Epithelial cell of esophagus (primary cell): ENCODE data around the gene RAB10.
A peak's percentile ranks its signal among the peaks of the same experiment; 100 is the strongest.

Source experiments
- DNase-seq: peaks from one replicate; pipeline ENCODE4 v3.0.0; 2010; ENCODE audit warnings: low read depth
- H3K4me3 ChIP-seq: 2 replicates; pipeline ENCODE4 v1.5.1; 2011; ENCODE audit warnings: mild to moderate bottlenecking, low read length, control low read depth
- TF ChIP-seq, protein P1 (sequence below): IDR thresholded peaks from 2 replicates; pipeline ENCODE4 v1.5.1; 2011; ENCODE audit warnings: low read depth, mild to moderate bottlenecking, low read length, control low read depth, inconsistent platforms; ENCODE audit not compliant: insufficient read depth; ENCODE audit errors: missing control alignments

Gene RAB10

DNA sequence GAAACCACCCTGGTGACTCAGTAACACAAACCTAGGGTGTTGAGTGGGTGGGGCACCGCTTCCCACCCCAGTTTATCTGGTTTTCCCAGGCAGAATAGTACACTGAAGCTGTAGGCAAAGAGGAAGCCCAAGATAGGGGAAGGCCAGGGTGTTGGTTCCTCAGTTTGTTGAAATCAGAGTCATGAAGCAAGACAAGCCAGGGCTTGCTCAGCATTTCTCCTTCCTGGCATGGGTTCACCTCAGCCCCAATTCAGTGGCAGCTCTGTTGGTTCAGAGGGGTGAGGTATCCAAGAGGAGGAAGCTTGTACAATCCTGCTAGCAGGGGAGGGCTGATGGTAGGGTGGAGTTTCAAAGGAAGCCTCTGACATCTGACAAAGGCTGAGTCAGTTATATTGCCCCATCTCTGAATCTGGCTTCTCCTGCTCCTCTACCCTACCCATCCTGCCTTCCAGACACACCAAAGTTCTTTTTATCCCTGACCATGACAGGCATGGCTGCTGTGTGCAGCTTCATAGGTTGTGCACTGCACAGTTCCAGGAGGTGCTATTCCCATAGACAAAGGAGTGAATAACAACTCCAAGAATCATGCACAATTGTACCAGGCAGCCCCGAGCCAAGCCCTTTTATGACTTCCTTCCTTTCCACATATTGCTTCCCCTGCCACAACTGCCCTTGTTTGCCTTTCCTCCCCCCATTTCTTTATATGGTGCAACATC is 24.9 kb upstream of the RAB10 start:
- DNase-seq, result peak; percentile 100
- TF ChIP-seq, protein P1, sequence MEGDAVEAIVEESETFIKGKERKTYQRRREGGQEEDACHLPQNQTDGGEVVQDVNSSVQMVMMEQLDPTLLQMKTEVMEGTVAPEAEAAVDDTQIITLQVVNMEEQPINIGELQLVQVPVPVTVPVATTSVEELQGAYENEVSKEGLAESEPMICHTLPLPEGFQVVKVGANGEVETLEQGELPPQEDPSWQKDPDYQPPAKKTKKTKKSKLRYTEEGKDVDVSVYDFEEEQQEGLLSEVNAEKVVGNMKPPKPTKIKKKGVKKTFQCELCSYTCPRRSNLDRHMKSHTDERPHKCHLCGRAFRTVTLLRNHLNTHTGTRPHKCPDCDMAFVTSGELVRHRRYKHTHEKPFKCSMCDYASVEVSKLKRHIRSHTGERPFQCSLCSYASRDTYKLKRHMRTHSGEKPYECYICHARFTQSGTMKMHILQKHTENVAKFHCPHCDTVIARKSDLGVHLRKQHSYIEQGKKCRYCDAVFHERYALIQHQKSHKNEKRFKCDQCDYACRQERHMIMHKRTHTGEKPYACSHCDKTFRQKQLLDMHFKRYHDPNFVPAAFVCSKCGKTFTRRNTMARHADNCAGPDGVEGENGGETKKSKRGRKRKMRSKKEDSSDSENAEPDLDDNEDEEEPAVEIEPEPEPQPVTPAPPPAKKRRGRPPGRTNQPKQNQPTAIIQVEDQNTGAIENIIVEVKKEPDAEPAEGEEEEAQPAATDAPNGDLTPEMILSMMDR, result no peak
- no peak overlapping the region for H3K4me3 ChIP-seq

DNA sequence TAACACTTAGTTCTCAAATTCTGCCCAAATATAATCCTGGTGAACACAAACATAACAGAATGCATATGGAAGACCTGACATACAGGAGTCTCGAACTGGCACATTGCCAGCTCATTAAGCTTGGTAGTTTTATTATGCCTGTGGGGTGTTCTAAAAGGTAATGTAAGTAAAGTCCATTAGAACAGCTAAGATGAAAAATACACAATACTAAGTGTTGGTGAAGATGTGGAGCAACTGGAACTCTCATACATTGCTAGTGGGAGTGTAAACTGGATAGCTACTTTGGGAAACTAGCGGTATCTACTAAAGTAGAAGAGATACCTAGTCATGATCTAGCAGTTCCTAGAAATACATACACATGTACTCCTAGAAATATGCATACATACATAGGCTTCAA is 24.3 kb upstream of the RAB10 start:
- no peak for DNase-seq
- TF ChIP-seq, protein P1, result no peak
- no peak overlapping the region for H3K4me3 ChIP-seq

DNA sequence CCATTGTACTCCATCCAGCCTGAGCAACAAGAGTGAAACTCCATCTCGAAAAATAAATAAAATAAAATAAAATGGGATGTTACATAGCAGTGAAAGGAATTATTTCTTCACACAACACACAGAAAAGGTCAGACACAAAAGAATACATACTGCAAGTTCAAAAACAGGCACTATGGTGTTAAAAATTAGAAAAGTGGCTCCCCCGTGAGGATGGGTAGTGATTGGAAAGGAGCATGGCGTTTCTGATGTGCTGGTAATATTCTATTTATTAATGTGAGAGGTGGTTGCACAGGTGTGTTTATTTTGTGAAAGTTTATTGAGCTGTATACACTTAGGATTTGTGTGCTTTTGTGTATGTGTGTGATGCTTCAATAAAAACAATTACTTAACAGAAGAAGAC is 22.9 kb upstream of the RAB10 start:
- H3K4me3 ChIP-seq, result no peak overlapping the region
- DNase-seq, result no peak
- TF ChIP-seq, protein P1, result no peak

DNA sequence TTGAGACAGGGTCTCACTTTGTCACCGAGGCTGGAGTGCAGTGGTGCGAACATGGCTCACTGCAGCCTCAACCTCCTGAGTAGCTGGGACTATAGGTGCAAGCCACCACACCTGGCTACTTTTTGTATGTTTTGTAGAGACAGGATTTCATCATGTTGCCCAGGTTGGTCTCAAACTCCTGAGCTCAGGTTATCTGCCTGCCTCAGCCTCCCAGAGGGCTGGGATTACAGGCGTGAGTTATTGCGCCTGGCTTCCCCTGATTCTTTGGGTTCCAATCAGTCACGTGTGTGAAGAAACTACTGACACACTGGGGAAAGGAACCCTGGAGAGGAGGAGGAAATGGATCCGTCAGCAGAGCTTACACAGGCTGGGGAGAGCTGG is 22.3 kb upstream of the RAB10 start:
- TF ChIP-seq, protein P1, result no peak
- DNase-seq, result peak; percentile 72

DNA sequence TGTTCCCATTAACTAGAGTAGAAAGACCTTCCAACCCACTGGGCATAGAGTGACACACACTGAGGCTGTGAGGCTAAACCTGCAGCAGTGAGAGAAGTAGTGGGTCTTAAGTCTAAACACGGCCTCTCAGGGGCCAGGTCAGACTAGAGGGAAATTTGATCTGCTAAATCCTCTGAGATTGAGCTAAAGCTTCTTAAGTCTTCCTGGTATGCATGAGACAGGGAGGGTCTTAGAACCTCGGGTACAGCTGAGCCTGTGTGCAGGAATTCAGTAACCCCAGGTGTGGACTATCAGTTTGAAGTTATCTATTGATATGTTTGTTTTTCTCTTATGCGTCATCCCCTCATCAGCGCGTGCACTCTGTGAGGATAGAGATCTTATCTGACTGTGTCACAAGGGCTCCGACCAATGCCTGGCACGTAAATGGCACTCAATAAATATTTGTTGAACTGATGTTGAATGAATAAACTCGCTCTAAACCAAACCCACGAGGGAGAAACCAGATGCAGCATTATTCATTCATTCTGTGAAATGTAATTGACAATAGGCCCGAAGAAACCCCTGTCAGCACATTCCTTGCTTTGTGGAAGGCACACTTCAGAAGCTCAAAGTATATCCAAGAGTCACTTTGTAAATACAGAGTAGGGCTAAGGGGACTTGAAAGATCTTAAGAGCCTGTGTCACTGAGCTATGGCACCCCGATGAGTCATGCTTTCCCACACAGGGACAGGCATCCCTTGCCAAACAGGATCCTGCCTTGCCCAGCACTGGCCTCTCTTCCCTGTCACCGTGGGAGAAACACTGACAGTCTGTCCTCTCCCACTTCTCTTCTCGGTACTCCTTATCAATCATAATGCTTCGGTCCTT is 21.7 kb upstream of the RAB10 start:
- H3K4me3 ChIP-seq, result no peak overlapping the region
- TF ChIP-seq, protein P1, result no peak
- DNase-seq, result peak; percentile 82

More for the DNA sequence above, 22.3 kb upstream of the RAB10 start:
- no peak overlapping the region for H3K4me3 ChIP-seq

DNA sequence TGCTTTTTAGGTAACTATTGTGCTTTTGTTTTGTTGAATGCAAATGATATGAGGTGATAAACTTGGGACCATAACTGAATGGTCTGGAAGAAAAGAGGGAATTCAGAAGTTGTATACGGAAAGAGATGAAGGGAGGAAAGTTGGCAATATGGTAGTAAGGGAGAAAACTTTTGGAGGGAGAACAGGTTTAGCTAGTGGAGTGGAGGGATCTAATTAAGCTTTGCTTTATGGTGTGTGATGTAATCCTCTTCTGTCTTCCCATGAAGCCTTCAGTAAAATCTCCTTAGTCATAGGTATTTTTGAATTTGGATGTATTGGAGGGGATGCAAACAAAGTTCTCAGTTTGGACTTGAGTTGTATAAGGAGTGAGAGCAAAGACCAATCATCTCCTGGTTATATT is 20.2 kb upstream of the RAB10 start:
- TF ChIP-seq, protein P1, result no peak
- H3K4me3 ChIP-seq, result no peak overlapping the region
- peak; percentile 68 for DNase-seq
